Left kidney (tissue), 2 donors: ENCODE data around the gene ECT2L. TPM values are rescaled to one million over a fixed set of nuclear protein-coding genes. Genes with fewer than 3 reads are reported as not detected.
"Not testable (repeated sequence)": the region's sequence is repeated elsewhere in the genome, so short reads cannot be mapped to it uniquely, and the experiment has no call there.

Experiments
- DNase-seq: peaks from one replicate; pipeline ENCODE4 v3.0.0-alpha.2; 2013
- polyA plus RNA-seq: library from polyadenylated mRNA; unstranded; fragments of 120-200 nt; gene quantifications from one replicate; pipeline ENCODE4 v1.2.1, GENCODE V29; 2013; ENCODE audit not compliant: insufficient read length

Gene ECT2L
- polyA plus RNA-seq, 1 donor, result 0.55 TPM

GRCh38 chr6:138936873-138937272 lies 141.0 kb downstream of the ECT2L start:
- not testable (repeated sequence) for DNase-seq

GRCh38 chr6:138943089-138943625 lies 147.3 kb downstream of the ECT2L start:
- no peak for DNase-seq

GRCh38 chr6:138944412-138944811 lies 148.5 kb downstream of the ECT2L start:
- DNase-seq, result no peak

DNA sequence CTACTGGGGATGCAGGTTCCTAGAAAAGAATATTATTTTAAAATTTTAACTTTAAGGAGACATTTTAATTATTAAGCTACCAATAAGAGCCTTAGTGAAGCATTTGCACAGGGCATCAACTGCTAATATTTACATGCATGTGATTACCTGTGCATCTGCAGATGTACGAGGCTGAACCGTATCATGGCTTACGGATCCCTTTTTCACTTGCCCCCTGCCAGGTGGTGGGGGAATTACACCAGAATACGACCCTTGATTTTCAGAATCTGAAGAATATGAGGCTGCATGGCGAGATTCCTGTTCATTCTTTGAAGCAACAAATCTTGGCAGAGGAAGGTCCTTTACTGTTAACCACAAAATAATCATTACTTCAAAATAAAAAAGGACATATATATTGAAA lies 149.5 kb downstream of the ECT2L start:
- DNase-seq, result no peak

DNA sequence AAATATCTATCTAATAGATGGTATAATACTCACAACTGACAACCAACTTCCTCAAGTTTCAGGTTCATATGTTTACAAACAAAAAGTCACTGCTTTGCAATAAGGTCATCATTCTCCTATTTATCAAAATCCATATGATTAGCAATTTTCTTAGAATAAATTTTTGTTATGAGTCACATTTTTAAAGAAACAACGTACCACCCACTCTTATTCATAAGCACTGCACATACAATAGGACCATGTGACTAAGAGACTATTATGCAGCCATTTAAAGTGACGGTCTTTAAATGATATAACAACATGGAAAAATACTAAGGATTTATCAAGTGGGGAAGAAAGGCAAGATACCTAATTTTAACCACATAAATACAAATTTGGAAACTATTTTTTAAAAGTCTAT lies 152.1 kb downstream of the ECT2L start:
- no peak for DNase-seq

- DNase-seq, result no peak
Observed at GRCh38 chr6:138948546-138949179, 152.8 kb downstream of the ECT2L start.

GRCh38 chr6:138953451-138953850 lies 157.6 kb downstream of the ECT2L start:
- DNase-seq, result no peak

Other genes with a start within 250 kb of the ECT2L start
- gene CCDC28A, start 22.3 kb upstream of the ECT2L start, polyA plus RNA-seq, result 25.2 TPM
- 93.4 TPM for gene REPS1, start 192.2 kb downstream of the ECT2L start, polyA plus RNA-seq
- 52.6 TPM for gene ABRACL, start 232.7 kb downstream of the ECT2L start, polyA plus RNA-seq